Measurements from ENCODE around the gene PAK6. TPM values are rescaled to one million over a fixed set of nuclear protein-coding genes. Genes with fewer than 3 reads are reported as not detected.

PAK6 gene
- total RNA-seq, 1 donor from 2014 or later: not detected

DNA sequence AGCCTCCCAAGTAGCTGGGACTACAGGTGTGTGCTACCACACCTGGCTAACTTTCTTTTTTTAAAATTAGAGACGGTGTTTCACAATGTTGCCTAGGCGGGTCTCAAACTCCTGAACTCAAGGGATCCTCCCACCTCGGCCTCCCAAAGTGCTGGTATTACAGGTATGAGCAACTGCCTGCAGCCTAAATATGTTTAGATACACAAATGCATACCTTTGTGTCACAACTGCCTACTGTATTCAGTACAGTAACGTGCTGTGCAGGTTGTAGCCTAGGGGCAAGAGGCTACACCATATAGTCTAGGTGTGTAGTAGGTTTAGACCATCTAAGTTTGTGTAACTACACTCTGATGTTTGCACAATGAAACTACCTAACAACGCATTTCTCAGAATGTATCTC lies 9.5 kb upstream of the PAK6 start:
- Histone ChIP-seq H3K27ac (no peak overlapping the region), H3K4me1 (no peaks in the 10 kb centered on the region), H3K27me3 (no peaks in the 10 kb centered on the region), H3K4me3 (no peak overlapping the region), H3K9me3 (no peaks in the 10 kb centered on the region), H3K36me3 (no peaks in the 10 kb centered on the region)
- DNase-seq (ENCODE audit: low spot score in 2 of 2): no peak
- TF ChIP-seq, protein P1, sequence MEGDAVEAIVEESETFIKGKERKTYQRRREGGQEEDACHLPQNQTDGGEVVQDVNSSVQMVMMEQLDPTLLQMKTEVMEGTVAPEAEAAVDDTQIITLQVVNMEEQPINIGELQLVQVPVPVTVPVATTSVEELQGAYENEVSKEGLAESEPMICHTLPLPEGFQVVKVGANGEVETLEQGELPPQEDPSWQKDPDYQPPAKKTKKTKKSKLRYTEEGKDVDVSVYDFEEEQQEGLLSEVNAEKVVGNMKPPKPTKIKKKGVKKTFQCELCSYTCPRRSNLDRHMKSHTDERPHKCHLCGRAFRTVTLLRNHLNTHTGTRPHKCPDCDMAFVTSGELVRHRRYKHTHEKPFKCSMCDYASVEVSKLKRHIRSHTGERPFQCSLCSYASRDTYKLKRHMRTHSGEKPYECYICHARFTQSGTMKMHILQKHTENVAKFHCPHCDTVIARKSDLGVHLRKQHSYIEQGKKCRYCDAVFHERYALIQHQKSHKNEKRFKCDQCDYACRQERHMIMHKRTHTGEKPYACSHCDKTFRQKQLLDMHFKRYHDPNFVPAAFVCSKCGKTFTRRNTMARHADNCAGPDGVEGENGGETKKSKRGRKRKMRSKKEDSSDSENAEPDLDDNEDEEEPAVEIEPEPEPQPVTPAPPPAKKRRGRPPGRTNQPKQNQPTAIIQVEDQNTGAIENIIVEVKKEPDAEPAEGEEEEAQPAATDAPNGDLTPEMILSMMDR (IDR thresholded peaks at IDR 0.05): no peak
- intact Hi-C loops (cut with DNase I): no loop called here

DNA sequence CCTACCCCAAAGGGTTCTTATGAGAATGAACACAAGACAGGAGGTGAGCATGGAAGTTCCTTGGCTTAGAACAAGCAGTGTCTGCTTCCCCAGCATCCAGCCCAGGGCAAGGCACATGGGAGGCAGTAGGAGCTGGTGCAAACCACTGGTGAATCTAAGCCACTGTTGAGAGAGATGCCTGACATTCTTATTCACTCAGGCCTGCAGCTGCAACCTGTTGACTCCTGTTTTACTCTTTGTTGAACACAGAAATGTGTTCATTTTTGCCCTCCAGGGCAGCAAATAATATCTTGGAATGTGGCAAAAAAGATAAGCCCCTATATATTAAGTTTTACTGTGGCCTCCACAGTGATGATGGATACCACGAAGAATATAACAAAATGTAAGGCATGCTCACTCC lies 8.9 kb upstream of the PAK6 start:
- no peaks in the 10 kb centered on the region for H3K9me3 ChIP-seq
- intact Hi-C loops (cut with DNase I): no loop called here
- TF ChIP-seq, protein P1 (IDR thresholded peaks at IDR 0.05): no peak
- no peaks in the 10 kb centered on the region for H3K4me1 ChIP-seq
- no peak overlapping the region for H3K4me3 ChIP-seq
- H3K27ac ChIP-seq: no peak overlapping the region
- no peak for DNase-seq (ENCODE audit: low spot score in 2 of 2)
- H3K36me3 ChIP-seq: no peaks in the 10 kb centered on the region
- H3K27me3 ChIP-seq: no peaks in the 10 kb centered on the region

DNA sequence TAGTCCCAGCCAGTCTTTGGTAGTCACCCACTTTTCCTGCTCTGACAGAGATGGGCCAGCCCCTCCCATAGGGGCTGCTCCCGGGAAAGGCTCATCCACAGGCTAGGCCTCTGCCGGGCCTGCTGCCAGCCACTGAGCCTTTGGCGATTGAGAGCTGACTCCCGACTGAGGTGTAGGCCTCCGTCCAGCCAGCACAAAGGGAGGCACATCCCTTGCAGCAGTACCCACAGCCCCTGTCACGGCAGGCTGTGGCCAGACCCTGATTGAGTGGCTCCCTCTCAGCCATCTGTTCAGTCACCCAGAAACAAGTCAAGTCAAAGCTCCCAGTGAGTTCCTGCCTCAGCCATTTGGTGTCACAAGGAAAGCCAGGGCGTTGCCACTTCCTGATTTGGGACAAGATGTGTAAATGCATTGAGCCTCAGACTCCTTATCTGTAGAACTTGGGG lies 6.2 kb upstream of the PAK6 start:
- no peak for DNase-seq (ENCODE audit: low spot score in 2 of 2)
- no peak overlapping the region for H3K4me3 ChIP-seq
- no peaks in the 10 kb centered on the region for H3K36me3 ChIP-seq
- H3K9me3 ChIP-seq: no peaks in the 10 kb centered on the region
- no peaks in the 10 kb centered on the region for H3K27me3 ChIP-seq
- no peaks in the 10 kb centered on the region for H3K4me1 ChIP-seq
- intact Hi-C loops (cut with DNase I): no loop called here
- TF ChIP-seq, protein P1 (IDR thresholded peaks at IDR 0.05): no peak
- H3K27ac ChIP-seq: no peak overlapping the region

DNA sequence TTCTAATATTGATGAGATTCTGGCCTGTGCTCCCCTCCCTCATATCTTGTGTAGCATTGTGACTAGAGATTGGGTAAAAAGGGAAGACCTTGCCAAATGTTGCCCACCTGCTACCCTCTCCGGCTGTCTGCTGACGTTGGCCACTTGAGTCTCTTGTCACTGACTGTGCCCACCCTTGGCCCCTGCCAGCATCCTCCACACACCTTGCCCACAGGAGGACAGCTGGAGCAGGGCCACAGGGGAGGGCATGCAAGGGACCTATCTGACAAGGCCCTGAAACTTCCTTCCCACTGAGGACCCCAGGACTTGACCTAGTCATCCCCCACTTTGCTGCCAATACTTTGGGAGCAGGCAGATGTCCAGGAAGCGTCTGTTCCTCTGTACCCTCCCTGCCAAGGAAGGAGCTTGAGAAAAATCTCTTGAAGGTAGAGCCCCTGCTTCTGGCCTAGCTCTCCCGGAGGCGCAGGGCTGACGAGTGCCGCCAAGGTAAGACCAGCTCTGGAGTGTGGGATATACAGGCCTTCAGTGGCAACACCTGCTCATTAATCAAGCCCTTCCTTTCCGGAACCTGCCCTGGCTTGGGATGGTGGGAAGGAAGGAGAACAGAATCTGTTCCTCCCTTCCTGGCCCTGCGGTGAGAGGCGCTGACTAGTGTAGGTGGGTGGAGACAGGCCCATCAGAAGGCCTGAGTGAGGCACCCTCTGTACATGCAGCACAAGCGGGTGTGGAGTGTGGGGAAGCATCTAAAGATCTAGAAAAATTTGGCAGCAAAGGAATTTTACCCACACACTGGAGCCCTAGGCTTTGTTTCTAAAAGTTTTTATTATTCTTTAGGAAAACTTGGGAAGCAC lies 4.9 kb upstream of the PAK6 start:
- DNase-seq (ENCODE audit: low spot score in 2 of 2): no peak
- H3K27me3 ChIP-seq: no peaks in the 10 kb centered on the region
- intact Hi-C loops (cut with DNase I): no loop called here
- H3K36me3 ChIP-seq: no peaks in the 10 kb centered on the region
- no peak overlapping the region for H3K4me3 ChIP-seq
- H3K9me3 ChIP-seq: no peaks in the 10 kb centered on the region
- no peaks in the 10 kb centered on the region for H3K4me1 ChIP-seq
- H3K27ac ChIP-seq: no peak overlapping the region
- TF ChIP-seq, protein P1 (IDR thresholded peaks at IDR 0.05): no peak

DNA sequence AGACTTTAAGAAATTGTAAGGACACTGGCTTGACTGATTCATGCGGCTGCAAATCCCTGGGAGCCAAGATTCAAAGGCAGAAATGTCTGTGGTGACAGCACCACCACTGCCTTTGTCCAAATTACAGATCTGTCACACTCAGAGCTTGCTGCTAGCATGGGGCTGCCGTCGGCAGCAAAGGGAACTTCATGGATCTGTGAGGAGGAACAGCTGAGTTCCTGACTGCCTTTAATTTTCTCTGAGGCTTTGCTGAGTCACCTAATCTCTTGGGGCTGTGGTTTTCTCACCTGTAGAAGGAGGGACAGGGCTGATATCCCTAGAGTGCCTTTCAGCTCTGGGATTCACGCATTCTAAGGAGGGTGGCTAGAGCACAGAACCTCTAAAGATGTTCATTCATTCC lies 4.1 kb upstream of the PAK6 start:
- TF ChIP-seq, protein P1 (IDR thresholded peaks at IDR 0.05): no peak
- H3K4me3 ChIP-seq: no peak overlapping the region
- H3K36me3 ChIP-seq: no peaks in the 10 kb centered on the region
- peaks cover 0 to 2% of the 10 kb centered on the region in 2 donors for H3K4me1 ChIP-seq
- no peak for DNase-seq (ENCODE audit: low spot score in 2 of 2)
- H3K27ac ChIP-seq: no peak overlapping the region
- H3K9me3 ChIP-seq: no peaks in the 10 kb centered on the region
- intact Hi-C loops (cut with DNase I): no loop called here
- H3K27me3 ChIP-seq: no peaks in the 10 kb centered on the region

Measured in ascending aorta (tissue), 2 donors.